GM21390 (cell line): ENCODE results near the gene AZI2.

Experiments used
- ATAC-seq: cut with Tn5 transposase; IDR thresholded peaks from one replicate; pipeline ENCODE4 v1.9.1; 2021; ENCODE audit not compliant: unreplicated experiment

AZI2 gene, protein sequence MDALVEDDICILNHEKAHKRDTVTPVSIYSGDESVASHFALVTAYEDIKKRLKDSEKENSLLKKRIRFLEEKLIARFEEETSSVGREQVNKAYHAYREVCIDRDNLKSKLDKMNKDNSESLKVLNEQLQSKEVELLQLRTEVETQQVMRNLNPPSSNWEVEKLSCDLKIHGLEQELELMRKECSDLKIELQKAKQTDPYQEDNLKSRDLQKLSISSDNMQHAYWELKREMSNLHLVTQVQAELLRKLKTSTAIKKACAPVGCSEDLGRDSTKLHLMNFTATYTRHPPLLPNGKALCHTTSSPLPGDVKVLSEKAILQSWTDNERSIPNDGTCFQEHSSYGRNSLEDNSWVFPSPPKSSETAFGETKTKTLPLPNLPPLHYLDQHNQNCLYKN

DNA sequence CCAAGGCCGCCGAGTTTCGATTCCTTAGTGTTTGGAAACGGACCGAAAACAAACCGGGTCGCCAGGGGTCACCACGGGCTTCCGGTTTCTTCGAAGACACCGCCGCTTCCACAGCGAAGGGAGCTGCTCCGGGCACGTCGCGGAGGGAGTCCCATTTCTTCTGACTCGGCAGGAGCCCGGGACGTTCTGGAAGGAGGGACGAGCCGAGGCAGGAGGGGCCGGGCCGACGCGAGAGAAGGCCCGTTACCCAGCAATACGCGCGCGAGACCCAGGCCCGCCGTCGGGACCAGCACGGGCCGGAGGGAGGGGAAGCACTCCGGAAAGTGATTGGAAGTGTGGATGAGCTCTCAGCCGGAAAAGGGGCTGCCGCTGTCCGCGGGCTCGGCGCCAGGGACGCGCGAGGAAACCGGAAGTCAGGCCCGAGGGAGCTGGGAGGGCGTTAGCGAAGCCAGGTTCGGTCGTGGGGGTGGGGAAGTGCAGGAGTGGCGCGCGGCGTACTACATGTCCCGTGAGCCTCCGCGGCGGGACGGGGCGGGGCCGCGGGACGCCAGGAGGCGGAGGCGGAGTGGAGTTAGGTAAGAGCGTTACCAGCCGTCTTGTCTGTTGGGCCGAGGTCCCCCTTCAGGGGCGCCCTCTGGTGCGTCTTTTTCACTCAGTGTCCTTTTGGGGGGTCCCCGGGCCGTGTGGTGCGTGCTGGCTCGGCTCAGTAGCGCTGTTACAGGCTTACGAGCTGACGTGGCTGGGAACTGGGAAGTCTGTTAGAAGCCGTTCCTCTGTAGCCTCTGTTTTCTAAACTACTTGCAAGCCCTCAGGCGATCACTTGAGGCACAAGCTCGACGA is at the start of gene AZI2, which contains the start of gene ZCWPW2:
TSS of gene AZI2 (minus strand) at position 196 of the 840 bp plus-strand sequence. CDS start 8,207 bp downstream, outside the sequence.
TSS of gene ZCWPW2 (plus strand) at position 93 of the 840 bp plus-strand sequence. CDS start 64,348 bp downstream, outside the sequence.
- ATAC-seq = peak; percentile 89

DNA sequence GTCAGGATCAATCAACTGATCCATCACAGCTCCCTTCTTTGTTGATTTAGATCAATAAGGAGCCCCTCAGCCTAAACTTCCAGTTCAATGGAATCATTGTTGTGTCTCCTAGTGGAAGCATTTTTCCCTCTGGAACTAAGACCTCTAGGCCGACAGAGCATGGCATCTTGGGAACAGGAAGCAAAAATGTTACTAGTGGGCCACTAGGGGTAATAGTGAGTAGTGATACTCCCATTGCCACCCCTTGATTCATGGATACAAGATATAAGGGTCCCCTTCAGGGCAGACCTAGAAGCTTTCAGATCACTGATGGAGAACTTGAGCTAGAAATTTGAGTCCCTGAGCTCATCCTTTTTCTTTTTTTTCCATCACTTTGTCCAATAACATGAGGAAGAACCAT is 40.4 kb upstream of the AZI2 start:
- ATAC-seq = no peak

DNA sequence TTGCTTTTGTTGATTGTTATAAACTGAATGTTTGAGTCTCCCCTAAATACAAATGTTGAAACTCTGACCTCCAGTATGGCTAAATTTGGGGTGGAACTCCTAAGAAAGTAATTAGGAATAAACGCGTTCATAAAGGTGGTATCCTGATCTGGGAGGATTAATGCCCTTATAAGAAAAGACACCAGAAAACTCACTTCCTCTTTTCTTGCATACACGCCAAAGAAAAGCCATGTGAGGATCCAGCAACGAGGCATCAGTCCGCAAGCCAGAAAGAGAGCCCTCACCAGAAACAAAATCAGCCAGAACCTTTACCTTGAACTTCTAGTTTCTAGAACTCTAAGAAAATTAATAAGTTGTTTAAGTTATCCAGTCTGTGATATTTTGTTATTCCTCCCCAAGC is 37.4 kb upstream of the AZI2 start:
- ATAC-seq = no peak

DNA sequence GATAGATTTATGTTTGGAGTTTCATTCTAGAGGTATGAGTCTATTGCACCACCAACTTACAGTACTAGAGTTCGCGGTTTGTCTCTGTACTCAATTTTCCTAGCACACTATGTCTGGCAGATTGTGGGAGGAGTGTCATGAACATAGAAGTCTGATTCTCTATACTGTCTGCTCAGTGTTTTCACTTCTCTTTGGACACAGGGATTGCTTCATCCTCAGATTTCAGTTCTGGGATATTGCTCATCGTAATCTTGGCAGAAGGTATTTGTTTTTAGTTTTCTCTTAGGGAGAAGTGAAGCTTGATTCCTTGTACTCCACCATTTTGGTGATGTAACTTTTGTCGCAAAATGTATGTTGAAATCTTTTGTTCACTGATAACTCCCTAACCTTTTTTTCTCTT is 27.8 kb upstream of the AZI2 start:
- no peak for ATAC-seq

DNA sequence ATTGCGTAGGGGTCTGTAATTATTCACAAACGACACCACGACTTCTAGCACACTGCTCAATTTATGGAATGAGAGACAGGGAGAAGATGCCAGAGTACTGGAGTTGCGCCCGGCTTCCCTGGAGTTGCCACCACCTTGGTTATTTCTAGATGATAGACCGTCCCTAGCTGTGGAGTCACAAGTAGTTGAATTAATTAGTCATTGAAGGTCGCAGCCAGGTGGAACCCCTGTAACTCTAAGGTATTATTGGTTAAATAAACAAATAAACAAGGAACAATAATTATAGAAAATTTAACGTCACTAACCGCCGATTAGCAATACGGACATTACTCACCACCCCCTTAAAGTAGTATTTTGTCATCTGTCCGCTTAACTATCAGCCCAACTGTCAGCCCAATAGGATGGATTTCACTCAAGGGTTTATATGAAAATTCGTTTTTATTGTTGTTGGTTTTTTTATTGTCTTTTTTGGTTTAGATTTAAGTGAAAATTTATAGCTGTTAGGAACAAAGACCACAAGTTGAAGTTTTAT is 911 bp upstream of the AZI2 start:
- ATAC-seq = no peak

DNA sequence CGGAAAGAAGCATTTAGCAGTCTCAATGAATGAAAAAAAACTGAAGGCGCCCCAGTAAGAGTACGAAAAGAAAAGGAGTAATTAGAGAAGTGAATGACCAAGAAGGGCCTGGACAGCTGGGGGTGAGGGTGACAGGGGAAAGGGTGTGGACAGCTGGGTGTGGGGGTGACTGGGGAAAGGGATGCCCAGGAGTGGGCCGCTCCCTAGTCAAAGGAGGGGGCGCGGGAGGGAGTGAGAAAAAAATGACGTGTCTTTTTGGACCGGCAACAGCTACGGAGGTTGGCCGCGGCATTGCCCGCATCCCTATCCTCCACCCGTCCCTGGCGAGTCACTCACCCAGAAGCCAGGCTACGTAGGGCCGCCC is 377 bp downstream of the AZI2 start:
- ATAC-seq = no peak

DNA sequence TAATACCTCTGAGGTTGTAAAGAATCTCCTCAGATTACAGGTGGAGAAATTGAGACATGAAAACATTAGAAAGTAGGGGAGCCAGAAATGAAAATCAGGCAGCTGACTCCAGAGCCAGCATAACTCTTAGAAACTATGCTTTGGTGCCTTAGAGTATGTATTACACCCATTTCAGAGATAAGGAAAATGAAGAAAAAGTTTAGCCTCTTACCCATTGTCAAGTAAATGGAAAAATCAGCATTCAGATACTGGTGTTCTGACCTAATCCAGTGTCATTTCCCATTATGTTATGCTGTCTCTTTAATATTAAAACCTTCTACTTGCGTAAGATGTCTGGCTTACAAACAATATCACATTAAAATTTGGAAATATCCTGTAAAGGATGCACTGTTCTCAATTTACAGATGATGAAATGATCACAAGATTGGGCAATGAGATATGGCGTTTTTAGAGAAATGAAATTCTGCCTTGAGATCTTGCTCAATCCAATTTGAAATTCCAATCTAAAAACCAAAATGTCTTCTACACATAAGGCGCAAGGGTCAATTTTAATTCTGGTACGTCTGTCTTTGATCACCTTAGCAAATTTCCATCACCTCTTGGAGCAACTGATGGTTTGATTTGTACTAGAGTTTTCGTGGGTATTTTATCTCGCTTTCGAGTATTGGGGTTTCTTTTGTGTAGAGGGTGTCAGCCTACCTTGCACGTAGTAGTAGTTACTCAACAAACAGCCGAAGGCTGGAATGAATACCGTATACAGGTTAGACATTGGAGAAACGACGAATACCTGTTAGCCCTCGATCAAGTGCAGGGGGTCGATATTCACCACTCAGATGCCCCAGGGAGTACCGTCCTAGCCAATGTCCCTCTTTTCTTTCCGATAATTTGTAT is 1.0 kb downstream of the AZI2 start:
- no peak for ATAC-seq

DNA sequence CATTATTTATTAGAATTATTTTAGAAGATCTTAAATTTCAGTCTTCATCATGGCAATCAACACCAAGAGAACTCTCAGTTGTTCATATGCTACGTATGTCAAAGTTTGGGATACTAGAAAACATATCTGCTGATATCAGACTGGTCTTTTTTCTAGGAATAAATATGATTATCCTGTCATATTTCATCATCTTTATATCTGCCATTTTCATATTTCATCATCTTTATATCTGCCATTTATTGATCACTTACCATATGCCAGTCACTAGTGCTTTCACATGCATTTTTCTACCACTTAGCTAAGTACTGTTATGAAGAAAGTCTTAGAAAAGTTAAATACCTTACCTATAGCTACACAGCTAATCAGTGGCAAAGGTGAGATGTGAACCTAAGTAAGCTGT is 2.9 kb downstream of the AZI2 start:
- no peak for ATAC-seq

DNA sequence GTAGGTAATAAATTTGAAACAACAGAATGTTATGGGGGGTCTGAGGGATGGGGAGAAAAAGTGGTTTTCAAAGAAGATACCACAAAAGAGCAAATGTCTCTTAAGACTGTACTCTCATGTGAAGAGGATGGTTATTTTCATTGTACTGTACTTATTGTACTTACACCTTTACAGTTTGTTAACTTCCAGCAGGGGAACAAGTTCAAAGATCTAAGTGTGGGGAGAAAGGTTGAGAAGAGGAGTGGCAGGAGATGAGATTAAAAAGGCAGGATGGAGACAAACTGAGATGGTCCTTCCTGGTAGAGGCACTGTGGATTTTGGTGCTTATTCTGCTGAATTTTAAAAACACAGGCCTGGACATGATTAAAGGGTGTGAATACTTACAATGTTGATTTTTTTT is 5.5 kb downstream of the AZI2 start:
- no peak for ATAC-seq

DNA sequence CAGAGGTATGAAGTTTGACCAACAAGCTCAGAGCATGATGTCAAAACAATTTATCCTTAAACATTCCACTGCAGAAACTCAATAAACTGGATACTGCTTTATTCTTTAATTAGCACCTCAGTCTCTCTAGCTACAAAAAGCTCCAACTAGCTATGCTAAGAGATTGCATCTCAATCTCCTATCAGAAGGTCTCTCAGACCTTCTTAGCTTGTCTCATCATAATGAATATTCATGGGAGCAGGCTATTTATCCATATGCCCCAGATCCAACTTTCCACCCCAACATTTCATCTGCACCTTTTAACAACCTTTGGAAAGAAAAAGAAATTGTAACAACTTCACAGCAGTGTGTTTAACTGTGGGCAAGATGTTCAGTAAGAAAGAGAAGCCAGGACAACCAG is 11.4 kb downstream of the AZI2 start:
- ATAC-seq = no peak

DNA sequence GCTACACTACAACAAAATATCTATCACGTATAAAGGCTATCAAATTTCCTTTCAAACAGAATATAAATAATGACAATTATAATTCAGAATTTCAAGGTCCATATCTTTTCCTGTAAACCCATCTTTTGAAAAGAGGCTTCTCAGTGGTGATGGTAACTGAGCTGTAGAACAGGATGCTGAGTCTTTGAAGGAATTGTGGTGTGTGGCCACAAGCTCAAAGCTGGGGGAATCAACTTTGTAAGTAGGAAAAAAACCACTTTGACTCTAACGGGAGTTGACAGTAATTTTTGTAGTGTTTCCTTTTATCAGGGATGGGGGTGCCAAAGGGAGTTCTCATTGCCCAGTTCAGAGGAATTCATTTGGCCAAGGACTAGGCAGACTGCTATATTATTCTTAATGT is 13.4 kb downstream of the AZI2 start:
- ATAC-seq = no peak

DNA sequence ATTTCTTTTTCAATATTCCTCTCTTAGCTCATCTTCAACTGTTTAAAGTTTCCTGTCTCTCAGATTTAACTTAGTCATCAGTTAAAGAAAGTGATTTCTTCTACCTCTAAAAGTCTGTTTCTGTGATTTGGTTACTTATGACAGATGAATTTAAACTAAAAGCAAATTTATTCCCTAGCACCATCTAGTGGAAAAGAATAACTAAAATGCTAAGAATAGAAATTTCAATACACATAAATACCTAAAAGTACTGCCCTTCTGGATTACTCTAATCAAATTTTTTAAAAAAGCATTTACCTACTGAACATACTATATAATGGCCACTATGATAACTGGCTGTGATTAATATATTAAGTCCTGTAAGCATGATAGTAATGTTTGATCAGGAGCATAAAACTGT is 14.1 kb downstream of the AZI2 start:
- no peak for ATAC-seq

DNA sequence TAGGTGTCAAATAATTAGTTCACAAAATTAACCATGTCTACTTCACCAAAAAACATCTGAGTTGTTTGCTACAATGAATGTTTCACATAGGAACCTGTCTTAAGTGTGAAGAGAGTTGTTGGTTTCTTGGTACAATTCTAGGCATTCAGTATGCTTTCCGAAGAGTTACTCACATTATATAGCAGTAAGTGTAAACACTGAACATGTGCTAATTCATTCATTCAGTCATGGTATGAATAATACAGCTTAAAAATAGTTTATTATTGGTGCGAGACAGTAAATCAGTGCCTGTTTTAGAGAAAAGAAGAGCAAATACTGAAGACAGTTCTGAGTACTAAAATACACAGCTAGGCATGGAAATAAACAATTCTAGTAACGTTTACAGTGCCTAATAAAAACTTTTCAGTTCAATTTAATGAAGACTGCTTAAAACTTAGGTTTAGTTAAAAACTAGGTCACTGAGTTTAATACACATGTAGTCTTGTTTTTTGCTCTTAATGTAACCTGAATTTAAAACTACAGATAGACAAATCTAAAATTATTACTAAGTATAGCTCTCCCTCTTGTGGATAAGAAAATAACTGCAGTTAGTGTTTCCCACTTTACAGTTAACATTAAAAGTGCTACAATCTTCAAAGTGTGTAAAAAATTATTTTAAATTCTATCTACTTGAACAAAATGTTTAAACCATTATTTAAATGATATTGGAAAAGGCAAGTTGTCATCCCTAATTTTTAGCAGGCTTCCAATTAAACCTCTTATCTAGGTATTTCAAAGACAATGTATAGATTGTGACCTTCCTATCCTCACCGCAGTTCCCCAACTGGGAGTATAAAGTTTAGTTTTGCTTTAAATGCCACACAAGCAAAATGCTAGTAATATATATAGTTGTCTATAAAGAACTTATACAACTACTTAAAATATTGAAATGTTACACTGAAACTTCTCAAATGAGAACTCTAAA is 20.2 kb downstream of the AZI2 start:
- ATAC-seq = peak; percentile 29

DNA sequence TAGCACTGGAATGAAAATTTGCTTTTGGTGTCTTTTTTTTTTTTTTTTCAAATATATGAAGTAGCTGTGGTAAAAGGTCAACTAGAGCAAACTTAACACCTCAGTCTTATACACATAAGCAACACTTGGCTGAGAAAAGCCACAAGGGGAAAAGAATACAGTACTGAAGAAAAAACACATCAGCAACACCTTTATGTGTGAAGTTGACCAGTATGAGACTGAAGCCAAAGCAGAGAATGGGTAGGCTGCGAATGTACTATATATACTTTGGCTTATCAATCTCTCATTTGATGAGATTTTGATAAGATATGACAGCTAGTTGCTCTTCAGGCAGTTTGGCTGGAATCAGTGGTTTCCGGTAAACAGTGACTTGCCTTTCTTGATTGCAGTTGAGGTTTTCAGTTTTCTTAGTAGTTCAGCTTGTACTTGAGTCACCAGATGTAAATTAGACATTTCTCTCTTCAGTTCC is 22.1 kb downstream of the AZI2 start:
- ATAC-seq = peak; percentile 79

DNA sequence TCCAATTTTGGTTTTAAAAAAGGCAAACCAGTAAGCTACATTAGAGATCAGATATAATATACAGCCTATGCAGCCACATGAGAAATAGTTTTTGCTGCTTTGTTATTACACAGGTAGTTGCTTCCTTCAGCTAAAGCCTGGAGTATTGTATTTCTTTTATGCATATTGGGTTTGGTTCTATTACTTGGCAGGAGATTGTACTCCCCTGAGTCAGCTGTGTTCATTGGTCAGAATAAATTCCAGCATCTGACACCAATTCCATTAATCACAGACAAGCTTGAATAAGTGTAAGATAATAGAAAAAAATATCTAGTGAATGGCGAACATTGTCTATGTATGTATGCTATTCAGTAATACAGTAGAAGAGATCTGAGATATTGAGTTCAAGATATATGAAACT is 26.2 kb downstream of the AZI2 start:
- no peak for ATAC-seq

DNA sequence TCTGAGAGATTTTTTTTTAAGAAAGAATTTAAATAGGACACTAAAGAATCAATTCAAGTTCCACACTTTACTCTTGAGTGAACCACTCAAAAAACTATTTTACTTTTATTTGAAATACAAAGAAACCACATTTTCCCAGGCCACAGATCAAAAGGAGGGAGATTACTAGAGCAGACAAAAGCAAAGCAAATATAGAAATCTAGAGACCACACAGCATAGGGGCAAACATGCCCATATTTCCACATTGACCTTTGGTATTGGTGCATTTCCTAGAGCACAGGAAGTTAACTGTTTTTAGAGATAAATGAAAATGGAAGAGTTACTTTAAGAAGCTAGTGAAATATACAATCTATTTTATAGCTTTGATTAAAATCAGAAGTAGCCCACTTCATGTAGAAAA is 27.6 kb downstream of the AZI2 start:
- ATAC-seq = no peak

DNA sequence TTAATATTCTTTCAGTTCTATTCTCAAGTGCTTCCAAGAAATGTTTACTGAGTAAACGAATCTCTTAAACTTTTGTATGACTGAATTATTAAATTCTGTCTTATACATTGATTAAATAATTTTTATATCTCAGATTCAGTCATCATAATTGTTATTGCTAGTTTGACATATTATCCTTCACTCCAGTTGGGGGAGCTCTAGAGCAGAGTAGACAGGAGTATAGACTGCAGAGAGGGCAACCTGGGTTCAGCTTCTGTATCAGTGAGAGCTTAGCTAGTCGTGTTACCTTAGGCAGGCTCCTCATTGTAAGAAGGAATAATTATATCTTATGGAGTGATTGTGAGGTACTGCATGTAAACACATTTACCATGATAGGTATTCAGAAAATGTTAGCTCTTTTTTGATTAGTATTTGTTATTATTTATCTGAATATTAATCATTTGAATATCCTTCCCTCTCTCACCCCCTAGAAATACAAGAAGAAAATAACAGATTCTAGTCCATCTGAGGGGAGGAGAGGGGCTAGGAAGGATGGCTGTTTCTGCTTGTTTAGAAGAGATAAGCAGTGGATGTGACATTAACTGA is 31.1 kb downstream of the AZI2 start:
- ATAC-seq = peak; percentile 93

DNA sequence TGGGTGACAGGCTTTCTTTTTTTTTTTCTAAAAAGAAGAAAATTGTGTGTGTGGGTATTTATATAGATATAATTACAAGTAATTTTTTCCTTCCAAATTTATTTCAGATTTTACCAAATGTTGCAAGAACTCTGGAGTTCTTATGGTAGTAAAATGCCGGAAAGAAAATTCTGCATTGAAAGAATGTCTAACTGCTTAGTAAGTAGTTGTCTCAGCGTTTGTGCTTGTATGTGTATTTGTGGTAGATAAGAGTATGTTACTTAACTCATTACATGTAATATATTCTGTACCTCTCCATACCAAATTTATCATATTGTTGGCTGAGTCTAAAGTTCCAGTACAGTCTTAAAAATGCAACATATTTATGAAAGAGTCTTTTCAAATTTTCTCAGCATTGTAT is 32.4 kb downstream of the AZI2 start:
- no peak for ATAC-seq

DNA sequence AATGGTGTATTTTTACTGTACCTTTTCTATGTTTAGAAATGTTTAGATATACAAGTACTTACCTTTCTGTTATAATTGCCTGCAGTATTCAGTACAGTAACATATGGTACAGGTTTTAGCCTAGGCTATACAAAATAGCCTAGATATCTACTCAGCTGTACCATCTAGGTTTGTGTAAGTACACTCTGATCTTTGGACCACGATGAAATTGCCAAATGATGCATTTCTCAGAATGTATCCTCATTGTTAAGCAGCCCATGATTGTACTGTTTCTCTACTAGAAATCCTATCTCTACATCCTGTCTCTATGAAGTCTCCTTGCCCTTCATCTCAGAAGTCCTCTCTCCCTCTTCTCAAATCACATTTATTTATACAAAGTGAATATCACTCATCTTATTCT is 32.9 kb downstream of the AZI2 start:
- no peak for ATAC-seq
